Mucosa of stomach (tissue), 1 donor: ENCODE data around the gene TMEM53.

Experiments used
- H3K27me3 ChIP-seq: one replicate; pipeline ENCODE4 v1.7.0; 2013; ENCODE audit warnings: mild to moderate bottlenecking, low read length; ENCODE audit not compliant: control insufficient read depth, insufficient read depth
- H3K36me3 ChIP-seq: one replicate; pipeline ENCODE4 v1.7.0; 2013; ENCODE audit warnings: low read length; ENCODE audit not compliant: control insufficient read depth, insufficient read depth
- H3K4me1 ChIP-seq: one replicate; pipeline ENCODE4 v1.7.0; 2013; ENCODE audit warnings: mild to moderate bottlenecking, low read length; ENCODE audit not compliant: control insufficient read depth, insufficient read depth
- H3K4me3 ChIP-seq: one replicate; pipeline ENCODE4 v1.7.0; 2013; ENCODE audit warnings: low read length
- H3K9ac ChIP-seq: one replicate; pipeline ENCODE4 v1.7.0; 2013; ENCODE audit warnings: mild to moderate bottlenecking, low read length, moderate library complexity
- H3K9me3 ChIP-seq: one replicate; pipeline ENCODE4 v1.7.0; 2013; ENCODE audit warnings: mild to moderate bottlenecking, low read length, moderate library complexity; ENCODE audit not compliant: control insufficient read depth
- donor health status: Pancreatic carcinoma.

Gene TMEM53

DNA sequence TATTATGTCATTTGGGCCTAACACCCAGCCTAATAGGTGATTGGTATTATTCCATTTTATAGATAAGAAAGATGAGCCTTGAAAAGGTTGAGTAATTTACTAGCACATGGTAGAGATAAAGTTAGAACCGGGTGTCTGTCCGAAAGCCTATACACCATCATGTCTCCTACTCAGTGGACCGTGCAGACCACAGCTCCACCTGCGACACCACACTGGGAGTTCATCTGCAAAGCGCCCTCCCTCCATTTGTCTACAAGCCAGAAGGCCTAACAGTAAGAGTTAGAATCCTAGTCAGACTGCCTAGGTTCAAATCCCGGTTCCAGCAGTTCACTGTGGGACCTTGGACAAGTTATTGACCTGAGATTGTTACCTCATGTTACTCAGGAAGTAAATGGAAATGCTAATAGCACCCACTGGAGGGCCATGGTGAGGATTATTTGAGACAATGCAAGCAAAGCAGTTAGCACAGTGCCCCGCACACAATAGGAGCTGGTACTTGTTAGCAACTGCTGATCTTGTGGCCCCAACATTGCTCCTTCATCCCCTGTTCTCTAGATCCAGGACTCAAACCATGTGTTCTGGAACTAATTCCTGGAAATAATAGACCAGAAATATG, 20.7 kb upstream of the TMEM53 start:
- Histone ChIP-seq H3K4me1 (no peaks in the 10 kb centered on the region), H3K36me3 (no peaks in the 10 kb centered on the region), H3K9ac (no peak overlapping the region), H3K9me3 (no peaks in the 10 kb centered on the region), H3K4me3 (no peak overlapping the region), H3K27me3 (no peaks in the 10 kb centered on the region)

- no peak overlapping the region for H3K4me3 ChIP-seq
- H3K9me3 ChIP-seq, result no peaks in the 10 kb centered on the region
These were observed 19.6 kb upstream of the TMEM53 start for GRCh38 chr1:44693900-44694299.

DNA sequence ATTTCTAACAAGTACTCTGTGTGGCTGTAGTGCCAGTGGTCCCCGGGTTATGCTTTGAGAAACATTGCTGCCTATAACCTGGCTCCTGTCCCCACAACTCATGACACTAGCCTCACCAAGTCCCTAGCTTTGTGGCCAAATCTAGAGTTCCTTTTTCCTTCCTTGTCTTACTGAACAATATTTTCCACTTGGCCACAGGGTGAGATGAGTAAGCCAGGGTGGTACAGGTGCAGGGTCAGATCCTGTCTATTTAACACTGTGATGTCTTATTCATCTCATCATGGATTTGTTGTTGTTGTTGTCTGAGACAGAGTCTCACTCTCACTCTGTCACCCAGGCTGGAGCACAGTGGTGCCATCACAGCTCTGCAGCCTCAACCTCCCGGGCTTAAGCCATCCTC, 18.9 kb upstream of the TMEM53 start:
- Histone ChIP-seq H3K27me3 (no peaks in the 10 kb centered on the region), H3K36me3 (no peaks in the 10 kb centered on the region), H3K4me1 (no peaks in the 10 kb centered on the region), H3K4me3 (no peak overlapping the region), H3K9ac (no peak overlapping the region), H3K9me3 (no peaks in the 10 kb centered on the region)

More at GRCh38 chr1:44693900-44694299, 19.6 kb upstream of the TMEM53 start:
- no peaks in the 10 kb centered on the region for H3K27me3 ChIP-seq
- no peaks in the 10 kb centered on the region for H3K4me1 ChIP-seq
- H3K36me3 ChIP-seq, result no peaks in the 10 kb centered on the region
- no peak overlapping the region for H3K9ac ChIP-seq

DNA sequence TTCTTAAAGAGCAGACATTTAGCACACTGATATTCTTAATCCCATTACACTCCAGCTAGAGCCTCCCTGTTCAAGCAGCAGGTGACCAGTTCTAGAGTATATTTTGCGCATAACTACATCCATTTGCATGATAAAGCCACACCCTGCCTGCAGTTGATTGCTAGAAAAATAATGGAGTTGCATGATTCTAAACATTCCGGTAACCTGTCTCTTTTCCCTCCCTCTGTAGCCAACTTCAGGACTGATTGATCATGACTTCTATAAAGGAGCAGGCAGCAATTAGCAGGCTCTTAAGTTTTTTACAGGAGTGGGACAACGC, 15.1 kb upstream of the TMEM53 start:
- H3K27me3 ChIP-seq, result no peaks in the 10 kb centered on the region

DNA sequence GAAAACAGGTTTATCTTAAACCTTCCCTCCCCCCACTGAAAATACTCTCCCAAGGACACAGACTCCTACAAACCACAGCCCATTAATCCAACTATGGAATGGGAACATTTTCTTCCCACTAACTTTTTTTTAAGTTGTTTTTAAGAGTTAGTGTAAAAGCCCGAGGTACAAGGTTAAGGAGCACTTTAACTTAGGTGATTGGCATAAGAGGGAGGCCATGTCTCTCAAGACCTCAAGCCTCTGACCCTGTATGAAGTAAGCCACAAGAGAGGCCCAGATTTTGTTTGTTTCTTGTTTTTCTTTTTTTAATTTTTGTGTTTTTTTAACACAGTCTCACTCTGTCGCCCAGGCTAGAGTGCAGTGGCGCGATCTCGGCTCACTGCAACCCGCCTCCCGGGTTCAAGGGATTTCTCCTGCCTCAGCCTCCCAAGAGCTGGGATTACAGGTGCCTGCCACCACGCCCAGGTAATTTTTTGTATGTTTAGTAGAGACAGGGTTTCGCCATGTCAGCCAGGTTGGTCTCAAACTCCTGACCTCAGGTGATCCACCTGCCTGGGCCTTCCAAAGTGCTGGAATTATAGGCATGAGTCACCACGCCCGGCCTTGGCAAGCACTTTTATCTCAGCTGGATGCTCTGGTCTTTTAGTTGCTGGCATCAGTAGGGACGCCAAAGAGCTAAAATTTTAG, 14.6 kb upstream of the TMEM53 start:
- no peaks in the 10 kb centered on the region for H3K27me3 ChIP-seq

More for the DNA sequence above, 15.1 kb upstream of the TMEM53 start:
- Histone ChIP-seq H3K9ac (no peak overlapping the region), H3K4me1 (no peaks in the 10 kb centered on the region), H3K9me3 (no peaks in the 10 kb centered on the region), H3K4me3 (no peak overlapping the region), H3K36me3 (no peaks in the 10 kb centered on the region)

DNA sequence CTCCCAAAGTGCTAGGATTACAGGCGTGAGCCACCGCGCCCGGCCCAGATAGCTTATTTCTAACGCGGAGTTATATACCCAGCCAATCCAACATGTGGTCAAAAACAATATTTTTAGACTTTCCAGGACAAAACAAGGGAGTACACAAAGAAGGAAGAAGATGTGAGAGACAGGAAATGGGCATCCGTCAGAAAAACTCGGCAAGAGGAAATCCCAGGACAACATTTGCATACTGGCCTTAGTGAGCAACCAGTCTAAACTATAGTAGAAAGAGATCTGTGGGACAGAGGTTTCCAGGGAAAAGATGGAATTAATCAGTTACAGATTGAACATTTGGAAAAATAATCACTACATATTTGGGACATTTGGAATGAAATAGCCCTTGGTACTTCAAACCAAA, 11.6 kb upstream of the TMEM53 start:
- H3K4me3 ChIP-seq, result no peak overlapping the region
- no peaks in the 10 kb centered on the region for H3K9me3 ChIP-seq
- H3K9ac ChIP-seq, result no peak overlapping the region
- H3K36me3 ChIP-seq, result no peaks in the 10 kb centered on the region
- H3K4me1 ChIP-seq, result peaks cover 8% of the 10 kb centered on the region
- no peaks in the 10 kb centered on the region for H3K27me3 ChIP-seq

More for the DNA sequence above, 14.6 kb upstream of the TMEM53 start:
- Histone ChIP-seq H3K9me3 (no peaks in the 10 kb centered on the region), H3K4me1 (no peaks in the 10 kb centered on the region), H3K4me3 (no peak overlapping the region), H3K36me3 (no peaks in the 10 kb centered on the region), H3K9ac (no peak overlapping the region)

- H3K36me3 ChIP-seq, result no peaks in the 10 kb centered on the region
- no peak overlapping the region for H3K4me3 ChIP-seq
- H3K4me1 ChIP-seq, result peaks cover 8% of the 10 kb centered on the region
- H3K27me3 ChIP-seq, result no peaks in the 10 kb centered on the region
- no peaks in the 10 kb centered on the region for H3K9me3 ChIP-seq
- no peak overlapping the region for H3K9ac ChIP-seq
These were observed 10.9 kb upstream of the TMEM53 start for GRCh38 chr1:44685218-44685617.

- Histone ChIP-seq H3K36me3 (no peaks in the 10 kb centered on the region), H3K9me3 (no peaks in the 10 kb centered on the region), H3K4me1 (peaks cover 8% of the 10 kb centered on the region), H3K9ac (no peak overlapping the region), H3K4me3 (no peak overlapping the region), H3K27me3 (no peaks in the 10 kb centered on the region)
These were observed 10.2 kb upstream of the TMEM53 start for GRCh38 chr1:44684525-44684924.

- Histone ChIP-seq H3K27me3 (no peaks in the 10 kb centered on the region), H3K36me3 (no peaks in the 10 kb centered on the region)
These were observed 8.6 kb upstream of the TMEM53 start for GRCh38 chr1:44682883-44683265.

DNA sequence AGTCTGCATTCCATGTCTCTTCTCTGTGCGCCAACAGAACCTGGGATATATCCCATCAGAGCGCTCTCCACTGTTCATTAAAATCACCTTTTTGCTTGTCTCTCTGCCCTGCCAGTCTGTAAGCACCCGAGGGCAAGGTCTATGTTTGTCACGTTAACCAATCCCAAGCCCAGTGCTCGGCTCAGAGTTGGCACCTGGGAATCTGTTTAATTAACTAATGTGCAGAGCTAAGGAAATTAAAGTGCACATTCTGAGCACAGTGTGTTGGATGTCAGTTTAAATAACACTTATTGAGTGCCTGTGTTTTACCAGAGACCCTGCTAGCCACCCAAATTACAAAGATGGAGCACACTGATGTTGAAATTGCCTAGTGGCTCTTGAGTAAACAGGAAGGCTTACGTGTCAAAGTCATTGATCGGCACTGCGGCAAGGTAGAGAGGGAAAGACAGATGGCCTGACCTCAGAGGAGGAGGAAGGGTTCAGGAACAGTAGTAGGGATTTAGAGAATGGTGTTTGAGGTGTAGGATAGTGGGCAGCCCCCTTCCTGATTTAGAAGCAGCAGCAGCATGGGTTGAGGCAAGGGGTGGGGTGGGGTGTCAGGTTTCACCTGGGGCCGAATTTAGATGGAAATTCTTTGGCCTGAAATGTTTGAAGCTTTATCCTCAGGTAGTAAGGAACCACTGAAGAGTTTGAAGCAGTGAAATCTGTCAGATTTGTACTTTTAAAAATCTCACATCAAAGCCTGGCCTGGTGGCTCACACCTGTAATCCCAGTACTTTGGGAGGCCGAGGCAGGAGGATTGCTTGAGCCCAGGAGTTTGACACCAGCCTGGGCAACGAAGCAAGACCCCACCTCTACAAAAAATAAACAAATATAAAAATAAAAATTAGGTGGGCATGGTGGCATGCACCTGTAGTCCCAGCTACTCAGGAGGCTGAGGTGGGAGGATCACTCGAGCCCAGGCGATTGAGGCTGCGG, 7.9 kb upstream of the TMEM53 start:
- Histone ChIP-seq H3K4me1 (peaks cover 14% of the 10 kb centered on the region), H3K4me3 (no peak overlapping the region)

More at GRCh38 chr1:44682883-44683265, 8.6 kb upstream of the TMEM53 start:
- Histone ChIP-seq H3K4me1 (peaks cover 8% of the 10 kb centered on the region), H3K4me3 (no peak overlapping the region), H3K9ac (no peak overlapping the region), H3K9me3 (no peaks in the 10 kb centered on the region)

GRCh38 chr1:44679468-44679867, 5.2 kb upstream of the TMEM53 start:
- no peaks in the 10 kb centered on the region for H3K36me3 ChIP-seq

More for the DNA sequence above, 7.9 kb upstream of the TMEM53 start:
- H3K9me3 ChIP-seq, result no peaks in the 10 kb centered on the region
- no peaks in the 10 kb centered on the region for H3K36me3 ChIP-seq
- H3K9ac ChIP-seq, result no peak overlapping the region
- no peaks in the 10 kb centered on the region for H3K27me3 ChIP-seq

GRCh38 chr1:44678626-44679025, 4.3 kb upstream of the TMEM53 start:
- Histone ChIP-seq H3K27me3 (no peaks in the 10 kb centered on the region), H3K9me3 (no peaks in the 10 kb centered on the region), H3K9ac (no peak overlapping the region), H3K36me3 (no peaks in the 10 kb centered on the region), H3K4me3 (no peak overlapping the region), H3K4me1 (peaks cover 40% of the 10 kb centered on the region)

More at GRCh38 chr1:44679468-44679867, 5.2 kb upstream of the TMEM53 start:
- peaks cover 40% of the 10 kb centered on the region for H3K4me1 ChIP-seq
- no peaks in the 10 kb centered on the region for H3K9me3 ChIP-seq
- no peak overlapping the region for H3K4me3 ChIP-seq
- no peak overlapping the region for H3K9ac ChIP-seq
- H3K27me3 ChIP-seq, result no peaks in the 10 kb centered on the region
